Gastroesophageal sphincter (tissue), 4 donors: ENCODE measurements around the gene PGP. TPM values are rescaled to one million over a fixed set of nuclear protein-coding genes. Genes with fewer than 3 reads are reported as not detected.

Experiments
- ATAC-seq: fragments of 150-250 bp; one replicate; pipeline ENCODE4 v1.9.1; 2016; ENCODE audit warnings: mild to moderate bottlenecking, moderate library complexity
- H3K27ac ChIP-seq, 4 donors: fragments of 200-600 bp; sonication (generic) in 3 of 4; 1 replicate in 3 of 4; 2 replicates in 1 of 4; pipeline ENCODE4 v1.5.1; 2016 to 2019
- H3K27me3 ChIP-seq: fragments of 200-600 bp; sonication (generic); one replicate; pipeline ENCODE4 v1.5.1; 2019
- H3K36me3 ChIP-seq, 2 donors: fragments of 200-600 bp; sonication (generic); one replicate each; pipeline ENCODE4 v1.5.1; 2019; ENCODE audit warnings: control low read depth in 1 of 2
- H3K4me1 ChIP-seq, 3 donors: fragments of 200-600 bp; sonication (generic); 1 replicate in 2 of 3; 2 replicates in 1 of 3; pipeline ENCODE4 v1.5.1; 2016 to 2019; ENCODE audit warnings: control low read depth in 2 of 3
- H3K4me3 ChIP-seq, 2 donors: fragments of 200-600 bp; sonication (generic); one replicate each; pipeline ENCODE4 v1.5.1; 2019; ENCODE audit warnings: mild to moderate bottlenecking in 1 of 2, moderate library complexity in 1 of 2
- H3K9me3 ChIP-seq, 3 donors: fragments of 200-600 bp; sonication (generic); one replicate each; pipeline ENCODE4 v1.5.1; 2017 to 2019; ENCODE audit warnings: control low read depth in 2 of 3
- CTCF ChIP-seq, 4 experiments: fragments of 200-600 bp in 2 of 4; fragments of 450-650 bp in 2 of 4; sonication (generic) in 1 of 4; IDR thresholded peaks; one replicate each; pipeline ENCODE4 v1.5.1; 2017 to 2019; ENCODE audit warnings: antibody characterized with exemption in 4 of 4, mild to moderate bottlenecking in 2 of 4, moderate library complexity in 2 of 4
- EP300 ChIP-seq: sonication (generic); formaldehyde crosslinking; IDR thresholded peaks from one replicate; pipeline ENCODE4 v1.6.1; 2017; ENCODE audit warnings: antibody characterized with exemption, mild to moderate bottlenecking
- POLR2A ChIP-seq, 2 donors: fragments of 450-650 bp; IDR thresholded peaks; one replicate each; pipeline ENCODE4 v1.6.1; 2017; ENCODE audit warnings: antibody characterized with exemption in 2 of 2, mild to moderate bottlenecking in 2 of 2, moderate library complexity in 1 of 2
- POLR2AphosphoS5 ChIP-seq: sonication (generic); formaldehyde crosslinking; IDR thresholded peaks from one replicate; pipeline ENCODE4 v1.6.1; 2017; ENCODE audit warnings: antibody characterized with exemption
- WGBS, 2 donors: methylation state at CpG; one replicate each; pipeline ENCODE4 v1.1.5; 2018; ENCODE audit warnings: low coverage in 1 of 2; 5-methylcytosine and 5-hydroxymethylcytosine counted together
- total RNA-seq, 4 donors: library from RNA; depleted of rRNA; stranded (reverse); fragments of >200 nt; gene quantifications; one replicate each; pipeline ENCODE4 v1.1.0, GENCODE V29; 2016

The PGP gene
- total RNA-seq, 4 donors from 2014 or later = 7.6 to 17.3 (median 12.5) TPM

- peaks cover 0 to 60% of the 10 kb centered on the region in 2 donors for H3K36me3 ChIP-seq
- no peak for ATAC-seq
- 100% methylated on average over 2 of the region's 18 CpGs; no CpG with 5 or more reads in 1 of the 2 donors for WGBS, 2 donors
- H3K4me3 ChIP-seq = no peak overlapping the region
- no peaks in the 10 kb centered on the region for H3K27me3 ChIP-seq
- TF ChIP-seq POLR2A (IDR thresholded peaks at IDR 0.05) = no peak
- TF ChIP-seq CTCF (IDR thresholded peaks at IDR 0.05) = no peak
- no peak for TF ChIP-seq EP300
- TF ChIP-seq POLR2AphosphoS5 = no peak
- no peak overlapping the region for H3K27ac ChIP-seq
- H3K4me1 ChIP-seq = peaks cover 3 to 28% (median 6%) of the 10 kb centered on the region in 3 donors
- no peaks in the 10 kb centered on the region for H3K9me3 ChIP-seq
Measured at GRCh38 chr16:2246301-2246885, 31.8 kb upstream of the PGP start.

GRCh38 chr16:2244926-2245795, 30.5 kb upstream of the PGP start:
- Histone ChIP-seq H3K4me1 (peaks cover under 1 to 20% (median 2%) of the 10 kb centered on the region in 3 donors), H3K27ac (no peak overlapping the region), H3K9me3 (no peaks in the 10 kb centered on the region), H3K27me3 (no peaks in the 10 kb centered on the region), H3K36me3 (peaks cover 0 to 69% of the 10 kb centered on the region in 2 donors), H3K4me3 (no peak overlapping the region)
- ATAC-seq = no peak
- WGBS, 2 donors = 91% methylated on average over 5 of the region's 30 CpGs; no CpG with 5 or more reads in 1 of the 2 donors
- TF ChIP-seq CTCF (IDR thresholded peaks at IDR 0.05) (no peak), POLR2A (IDR thresholded peaks at IDR 0.05) (no peak), POLR2AphosphoS5 (no peak), EP300 (no peak)

GRCh38 chr16:2244301-2244700, 29.7 kb upstream of the PGP start:
- 60% methylated on average over 2 of the region's 17 CpGs; no CpG with 5 or more reads in 1 of the 2 donors for WGBS, 2 donors
- H3K36me3 ChIP-seq = peaks cover 0 to 76% of the 10 kb centered on the region in 2 donors

GRCh38 chr16:2243781-2244180, 29.1 kb upstream of the PGP start:
- Histone ChIP-seq H3K4me1 (peaks cover 0 to 7% (median 0%) of the 10 kb centered on the region in 3 donors), H3K4me3 (no peak overlapping the region), H3K27me3 (no peaks in the 10 kb centered on the region), H3K36me3 (peaks cover 0 to 76% of the 10 kb centered on the region in 2 donors), H3K9me3 (no peaks in the 10 kb centered on the region), H3K27ac (no peak overlapping the region)
- ATAC-seq = no peak
- TF ChIP-seq EP300 (no peak), POLR2AphosphoS5 (no peak), CTCF (IDR thresholded peaks at IDR 0.05) (no peak), POLR2A (IDR thresholded peaks at IDR 0.05) (no peak)
- WGBS, 2 donors = 87 to 90% methylated on average over 3 of the region's 11 CpGs

More at GRCh38 chr16:2244301-2244700, 29.7 kb upstream of the PGP start:
- H3K27ac ChIP-seq = no peak overlapping the region
- no peak for ATAC-seq
- H3K27me3 ChIP-seq = no peaks in the 10 kb centered on the region
- H3K9me3 ChIP-seq = no peaks in the 10 kb centered on the region
- TF ChIP-seq POLR2AphosphoS5 (no peak), EP300 (no peak), CTCF (IDR thresholded peaks at IDR 0.05) (no peak), POLR2A (IDR thresholded peaks at IDR 0.05) (no peak)
- peaks cover 0 to 12% (median 0%) of the 10 kb centered on the region in 3 donors for H3K4me1 ChIP-seq
- H3K4me3 ChIP-seq = no peak overlapping the region
